Measurements from ENCODE around the gene INSYN2A.

INSYN2A gene, protein sequence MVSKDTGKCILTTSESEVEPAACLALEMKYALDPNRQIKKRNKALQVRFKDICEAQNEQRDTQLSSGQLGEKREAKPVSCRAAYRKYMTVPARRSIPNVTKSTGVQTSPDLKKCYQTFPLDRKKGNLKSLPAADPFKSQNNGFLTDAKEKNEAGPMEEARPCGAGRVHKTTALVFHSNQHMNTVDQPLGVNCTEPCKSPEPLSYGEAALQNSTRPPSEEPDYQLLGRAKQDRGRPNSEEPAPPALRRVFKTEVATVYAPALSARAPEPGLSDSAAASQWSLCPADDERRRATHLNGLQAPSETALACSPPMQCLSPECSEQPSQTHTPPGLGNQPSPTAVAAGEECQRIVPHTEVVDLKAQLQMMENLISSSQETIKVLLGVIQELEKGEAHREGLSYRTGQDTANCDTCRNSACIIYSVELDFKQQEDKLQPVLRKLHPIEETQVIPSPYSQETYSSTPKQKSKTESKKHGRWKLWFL

DNA sequence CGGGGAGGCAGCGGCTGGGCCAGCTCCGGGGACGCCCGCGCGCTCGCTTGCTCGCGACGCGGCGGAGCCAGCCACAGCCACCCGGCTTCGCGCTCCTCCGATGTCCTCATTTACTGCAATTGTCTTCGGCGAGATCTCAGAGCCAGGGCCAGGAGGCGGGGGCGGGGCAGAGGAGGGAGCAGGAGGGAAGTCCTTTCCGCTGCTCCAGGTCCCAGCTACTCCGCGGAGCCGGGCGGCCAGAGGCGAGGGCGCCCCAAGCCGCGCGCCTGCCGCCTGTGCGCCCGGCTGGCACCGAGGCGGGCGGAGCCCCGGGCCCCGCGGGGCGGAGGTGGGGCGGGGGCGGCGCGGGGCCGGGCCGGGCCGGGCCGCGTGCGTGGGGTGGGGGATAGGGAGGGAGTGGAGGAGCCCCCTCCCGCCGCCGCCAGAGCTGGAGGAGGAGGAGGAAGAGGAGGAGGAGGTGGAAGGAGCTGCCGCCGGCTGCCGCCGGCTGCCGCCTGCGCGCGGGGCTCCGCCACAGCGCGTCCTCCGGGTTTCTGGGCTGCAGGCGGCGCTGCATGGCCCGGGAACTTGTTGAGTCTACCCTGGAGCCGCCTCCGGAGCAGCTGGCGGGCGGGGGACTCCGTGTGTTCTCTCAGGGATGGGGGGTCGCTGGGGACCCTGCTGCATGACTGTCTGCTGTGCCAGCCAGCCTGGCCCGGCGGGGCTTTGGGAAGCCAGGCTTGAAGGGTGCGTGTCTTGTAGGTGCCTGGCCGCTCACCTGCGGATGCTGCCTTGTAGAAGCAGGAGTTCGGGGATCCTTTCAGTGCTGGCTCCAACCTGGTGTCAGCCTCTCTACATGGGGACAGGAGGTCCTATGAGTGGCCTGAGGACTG, at the start of gene INSYN2A:
Gene INSYN2A (minus strand): TSS at position 310 of the 872 bp plus-strand sequence. CDS start 20,196 bp downstream, outside the sequence.
- H3K4me3 ChIP-seq (ENCODE audit: low read depth, low read length), result peak within 1 kb of the TSS; percentile 52
- TF ChIP-seq, protein P1, sequence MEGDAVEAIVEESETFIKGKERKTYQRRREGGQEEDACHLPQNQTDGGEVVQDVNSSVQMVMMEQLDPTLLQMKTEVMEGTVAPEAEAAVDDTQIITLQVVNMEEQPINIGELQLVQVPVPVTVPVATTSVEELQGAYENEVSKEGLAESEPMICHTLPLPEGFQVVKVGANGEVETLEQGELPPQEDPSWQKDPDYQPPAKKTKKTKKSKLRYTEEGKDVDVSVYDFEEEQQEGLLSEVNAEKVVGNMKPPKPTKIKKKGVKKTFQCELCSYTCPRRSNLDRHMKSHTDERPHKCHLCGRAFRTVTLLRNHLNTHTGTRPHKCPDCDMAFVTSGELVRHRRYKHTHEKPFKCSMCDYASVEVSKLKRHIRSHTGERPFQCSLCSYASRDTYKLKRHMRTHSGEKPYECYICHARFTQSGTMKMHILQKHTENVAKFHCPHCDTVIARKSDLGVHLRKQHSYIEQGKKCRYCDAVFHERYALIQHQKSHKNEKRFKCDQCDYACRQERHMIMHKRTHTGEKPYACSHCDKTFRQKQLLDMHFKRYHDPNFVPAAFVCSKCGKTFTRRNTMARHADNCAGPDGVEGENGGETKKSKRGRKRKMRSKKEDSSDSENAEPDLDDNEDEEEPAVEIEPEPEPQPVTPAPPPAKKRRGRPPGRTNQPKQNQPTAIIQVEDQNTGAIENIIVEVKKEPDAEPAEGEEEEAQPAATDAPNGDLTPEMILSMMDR (conservative IDR thresholded peaks at IDR 0.05; ENCODE audit: low read depth, low read length), result peak; percentile 49
- DNase-seq (ENCODE audit: low read depth), result peak; percentile 48

DNA sequence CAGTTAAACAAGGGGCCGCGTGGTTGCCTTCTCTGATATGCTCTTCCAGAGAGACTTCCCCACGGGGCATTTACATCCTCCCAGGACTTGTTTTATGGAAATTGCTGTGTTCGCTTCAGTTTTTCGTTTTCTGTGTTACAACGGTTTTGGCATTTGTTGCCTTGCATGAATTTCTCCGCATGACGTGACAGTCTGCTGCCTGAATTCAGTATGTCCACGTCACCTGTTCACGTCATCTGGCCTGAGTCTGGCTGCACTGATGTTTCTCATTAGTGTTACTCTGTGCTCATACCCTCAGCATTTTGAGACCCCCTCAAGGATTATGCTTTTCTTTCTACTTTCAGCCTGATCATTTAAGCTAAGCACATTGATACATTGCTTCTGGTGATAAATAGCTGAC, 49.1 kb upstream of the INSYN2A start:
- TF ChIP-seq, protein P1 (conservative IDR thresholded peaks at IDR 0.05; ENCODE audit: low read depth, low read length), result no peak
- DNase-seq (ENCODE audit: low read depth), result no peak
- no peak overlapping the region for H3K4me3 ChIP-seq (ENCODE audit: low read depth, low read length)

DNA sequence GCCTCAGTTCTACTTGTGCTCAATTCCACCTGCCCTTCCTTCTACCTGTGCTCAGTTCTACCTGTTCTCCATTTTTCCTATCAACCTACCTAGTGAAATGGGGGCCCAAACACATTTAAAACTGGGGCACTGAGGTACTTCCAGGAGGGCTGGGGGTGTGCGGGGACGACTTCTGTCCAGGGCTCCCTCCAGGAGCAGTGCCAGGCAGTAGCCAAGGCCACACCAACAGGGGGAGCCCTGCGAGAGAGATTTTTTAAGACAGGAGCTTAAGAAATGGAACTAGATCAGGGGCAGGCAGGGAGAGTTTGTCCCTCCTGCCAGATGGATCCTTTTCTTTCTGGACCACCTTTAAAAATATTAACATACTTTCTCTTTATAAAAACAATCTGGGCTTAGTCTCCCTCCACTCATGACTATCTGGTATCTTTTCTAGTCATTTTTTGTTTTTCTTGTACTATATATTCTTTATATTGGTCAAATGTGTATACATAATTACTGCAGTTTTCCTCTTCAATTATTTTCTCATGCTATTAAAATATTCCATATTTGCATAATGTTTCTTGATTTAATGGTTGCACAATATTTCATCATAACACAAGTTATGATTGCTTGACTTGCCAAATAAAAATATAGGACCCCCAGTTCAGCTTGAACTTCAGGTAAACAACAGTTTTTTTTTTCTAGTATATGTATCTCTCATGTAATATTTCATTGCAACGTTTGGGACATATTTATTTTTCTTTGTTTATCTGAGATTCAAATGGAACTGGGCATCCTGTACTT, 47.3 kb upstream of the INSYN2A start:
- TF ChIP-seq, protein P1 (conservative IDR thresholded peaks at IDR 0.05; ENCODE audit: low read depth, low read length), result peak; percentile 86
- H3K4me3 ChIP-seq (ENCODE audit: low read depth, low read length), result no peak overlapping the region
- DNase-seq (ENCODE audit: low read depth), result peak; percentile 68

DNA sequence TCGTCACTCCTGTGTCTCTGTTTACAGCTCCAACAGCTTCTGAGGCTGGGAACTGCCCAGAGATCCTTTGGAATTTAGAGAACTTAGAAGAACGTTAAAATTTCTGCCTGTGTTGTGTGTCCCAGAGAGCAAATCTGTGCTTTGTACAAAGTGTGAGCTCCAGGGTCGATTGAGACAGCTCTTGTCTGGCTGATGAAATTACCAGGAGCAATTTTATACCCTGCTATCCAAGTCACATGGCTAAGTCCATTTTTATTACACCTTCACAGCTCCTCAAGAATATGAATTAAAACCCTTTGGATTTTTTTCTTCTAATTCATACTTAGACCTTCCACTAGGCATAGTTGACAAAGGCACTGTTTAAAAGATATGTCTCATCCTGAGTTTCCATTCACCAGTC, 46.5 kb upstream of the INSYN2A start:
- TF ChIP-seq, protein P1 (conservative IDR thresholded peaks at IDR 0.05; ENCODE audit: low read depth, low read length), result no peak
- no peak overlapping the region for H3K4me3 ChIP-seq (ENCODE audit: low read depth, low read length)
- no peak for DNase-seq (ENCODE audit: low read depth)

DNA sequence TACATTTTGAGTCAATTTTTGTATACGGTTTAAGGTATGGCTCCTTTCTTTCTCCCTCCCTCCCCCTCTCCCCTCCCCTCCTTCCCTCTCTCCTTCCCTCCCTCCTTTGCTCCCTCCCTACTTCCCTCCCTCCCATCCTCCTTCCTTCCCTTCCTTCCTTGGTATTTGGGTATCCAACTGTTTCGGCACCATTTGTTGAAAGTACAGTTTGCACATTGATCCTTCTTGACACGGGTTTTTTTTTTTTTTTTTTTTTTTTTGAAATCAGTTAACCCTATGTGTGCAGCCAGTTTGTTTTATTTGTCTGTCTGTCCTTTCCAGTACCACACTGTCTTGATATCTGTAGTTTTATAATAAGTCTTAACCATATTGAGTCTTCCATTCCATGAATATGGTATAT, 39.9 kb upstream of the INSYN2A start:
- H3K4me3 ChIP-seq (ENCODE audit: low read depth, low read length), result no peak overlapping the region
- DNase-seq (ENCODE audit: low read depth), result no peak
- TF ChIP-seq, protein P1 (conservative IDR thresholded peaks at IDR 0.05; ENCODE audit: low read depth, low read length), result no peak

DNA sequence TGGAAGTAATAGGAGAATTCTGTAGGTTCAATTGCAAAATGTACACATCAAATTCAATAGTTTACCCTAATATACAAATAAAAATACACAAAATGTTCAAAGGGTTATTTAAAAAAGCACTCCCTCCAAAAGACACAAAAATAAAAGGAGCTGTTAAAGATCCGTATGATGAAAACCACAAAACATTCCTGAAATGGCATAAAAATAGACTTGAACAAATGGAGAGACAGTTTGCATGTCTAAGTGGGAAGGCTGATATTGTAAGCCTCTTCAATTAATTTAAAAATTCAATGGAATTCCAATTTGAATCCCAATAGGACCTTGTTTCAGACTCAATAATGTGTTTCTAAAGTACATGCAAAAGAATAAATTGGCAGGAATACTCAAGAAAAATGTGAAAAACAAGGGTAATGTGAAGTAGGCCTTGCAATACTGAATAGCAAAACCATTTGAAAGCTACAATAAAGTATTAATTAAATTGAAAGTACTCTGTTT, 38.0 kb upstream of the INSYN2A start:
- H3K4me3 ChIP-seq (ENCODE audit: low read depth, low read length), result no peak overlapping the region
- TF ChIP-seq, protein P1 (conservative IDR thresholded peaks at IDR 0.05; ENCODE audit: low read depth, low read length), result no peak
- no peak for DNase-seq (ENCODE audit: low read depth)
